Left lobe of liver (tissue), 2 donors: ENCODE measurements around the gene MT1M. TPM values are rescaled to one million over a fixed set of nuclear protein-coding genes. Genes with fewer than 3 reads are reported as not detected.

Experiments used
- ATAC-seq: fragments of 200-7000 bp; cut with Tn5 transposase; one replicate; pipeline ENCODE4 v1.9.1; 2020; ENCODE audit warnings: mild to moderate bottlenecking, moderate library complexity
- DNase-seq: peaks from one replicate; pipeline ENCODE4 v3.0.0-alpha.2; 2020; ENCODE audit warnings: low spot score
- total RNA-seq: library from RNA; stranded (reverse); gene quantifications from one replicate; pipeline ENCODE4 v1.2.1, GENCODE V29; 2021
- donor health status: DM: no; HTN: no; CAD: no; lungs with moderate emphysema.
- donor health status: DM: no; HTN: yes; CAD: no.

The MT1M gene
- total RNA-seq, 1 donor from 2014 or later, result 546 TPM

- DNase-seq (peak; percentile 74), ATAC-seq (peak; percentile 37)
These were observed 6.4 kb upstream of the MT1M start for GRCh38 chr16:56625943-56626654.

DNA sequence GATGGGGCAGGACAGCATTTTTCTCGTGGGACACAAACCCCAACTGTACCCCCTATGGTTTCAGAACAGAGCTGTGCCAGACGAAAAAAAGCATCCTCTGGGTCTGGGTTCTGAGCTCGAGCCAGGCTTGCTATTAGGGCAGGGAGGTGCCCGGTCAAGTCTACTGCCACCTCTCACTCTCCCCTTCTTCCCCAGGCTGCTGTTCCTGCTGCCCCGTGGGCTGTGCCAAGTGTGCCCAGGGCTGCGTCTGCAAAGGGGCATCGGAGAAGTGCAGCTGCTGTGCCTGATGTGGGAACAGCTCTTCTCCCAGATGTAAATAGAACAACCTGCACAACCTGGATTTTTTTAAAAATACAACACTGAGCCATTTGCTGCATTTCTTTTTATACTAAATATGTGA, 5.8 kb upstream of the MT1M start:
- DNase-seq (no peak), ATAC-seq (peak; percentile 3)

DNA sequence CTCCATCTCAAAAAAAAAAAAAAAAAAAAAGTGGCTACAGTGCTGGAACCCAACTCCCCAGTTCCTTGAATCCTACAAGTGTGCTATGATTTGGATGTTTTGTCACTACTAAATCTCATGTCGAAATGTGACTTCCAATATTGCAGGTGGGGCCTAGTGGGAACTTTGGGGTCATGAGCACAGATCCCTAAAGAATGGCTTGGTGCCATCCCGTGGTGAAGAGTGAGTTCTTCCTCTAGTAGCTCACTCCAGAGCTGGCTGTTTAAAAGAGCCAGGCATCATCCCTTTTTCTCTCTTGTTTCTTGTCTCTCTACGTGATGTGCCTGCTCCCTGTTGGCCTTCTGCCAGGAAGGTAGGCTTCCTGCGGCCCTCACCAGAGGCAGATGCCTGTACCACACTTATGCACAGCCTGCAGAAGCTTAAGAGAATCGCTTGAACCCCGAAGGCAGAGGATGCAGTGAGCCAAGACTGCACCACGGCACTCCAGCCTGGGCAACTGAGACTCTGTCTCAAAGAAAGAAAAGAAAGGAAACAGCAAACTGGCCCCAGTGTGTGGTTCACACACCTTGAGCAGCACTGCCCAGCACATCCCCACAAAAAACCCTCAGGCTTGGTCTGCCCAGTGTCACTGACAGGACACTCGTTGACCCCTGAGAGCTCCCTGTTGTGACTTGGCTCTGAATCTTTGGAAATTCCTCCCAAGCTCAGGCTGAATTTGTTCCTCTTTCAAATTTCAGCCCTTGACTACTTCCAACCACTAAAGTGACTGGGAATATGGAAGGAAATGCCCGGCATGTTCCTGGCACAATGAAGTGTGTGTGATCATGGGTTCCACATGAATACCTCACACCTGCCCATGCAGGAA, 3.7 kb upstream of the MT1M start:
- no peak for DNase-seq
- no peak for ATAC-seq

DNA sequence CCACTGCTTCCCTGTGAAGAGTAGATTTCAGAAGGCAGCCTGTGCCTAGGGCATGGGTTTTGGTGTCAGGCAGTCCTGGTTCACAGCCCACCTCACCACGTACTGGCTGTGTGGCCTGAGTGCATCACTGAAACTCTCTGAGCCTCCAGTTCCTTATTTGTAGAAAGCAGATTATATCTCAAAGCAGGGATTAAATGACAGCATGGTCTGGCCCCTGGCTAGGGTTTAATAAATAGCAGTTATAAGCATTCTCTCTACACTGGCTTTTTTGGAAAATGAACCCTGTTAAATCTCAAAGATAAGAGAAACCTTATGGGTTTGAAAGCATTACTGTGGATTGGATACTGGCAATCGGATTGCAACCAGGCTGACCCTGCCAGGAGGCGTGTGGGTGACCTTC, 2.9 kb upstream of the MT1M start:
- ATAC-seq (no peak), DNase-seq (no peak)

DNA sequence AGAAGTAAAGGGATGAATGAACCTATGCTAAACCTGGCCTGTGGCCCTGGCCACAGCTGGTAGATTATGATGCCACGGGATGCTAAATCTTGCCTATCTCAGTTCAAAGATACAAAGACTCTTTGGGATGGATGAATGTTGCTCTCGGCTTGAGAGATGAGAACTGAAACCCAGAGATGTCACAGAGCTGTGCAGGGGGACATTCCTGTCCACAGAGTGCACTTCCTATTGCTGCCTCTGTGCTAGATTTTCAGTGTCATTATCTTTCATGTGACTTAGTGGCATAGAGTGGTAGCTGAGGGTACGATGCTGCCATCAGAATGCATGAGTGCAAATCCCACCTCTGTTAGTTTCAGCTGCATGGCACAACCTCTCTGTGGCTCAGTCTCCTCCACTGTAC, 2.3 kb upstream of the MT1M start:
- no peak for ATAC-seq
- no peak for DNase-seq

DNA sequence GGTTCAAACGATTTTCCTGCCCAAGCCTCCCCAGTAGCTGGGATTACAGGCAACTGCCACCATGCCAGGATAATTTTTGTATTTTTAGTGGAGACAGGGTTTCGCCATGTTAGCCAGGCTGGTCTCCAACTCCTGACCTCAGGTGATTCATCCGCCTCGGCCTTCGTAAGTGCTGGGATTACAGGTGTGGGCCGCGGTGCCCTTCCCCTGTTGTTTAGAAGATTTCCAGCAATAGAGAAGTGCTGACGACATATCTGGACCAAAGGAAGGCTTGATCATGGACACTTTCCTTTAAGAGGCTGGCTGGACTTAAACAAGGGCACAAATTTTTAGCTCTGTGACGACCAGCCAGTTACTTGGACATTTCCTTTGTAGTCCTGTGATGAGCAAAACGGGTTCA, 1.3 kb upstream of the MT1M start:
- no peak for ATAC-seq

DNA sequence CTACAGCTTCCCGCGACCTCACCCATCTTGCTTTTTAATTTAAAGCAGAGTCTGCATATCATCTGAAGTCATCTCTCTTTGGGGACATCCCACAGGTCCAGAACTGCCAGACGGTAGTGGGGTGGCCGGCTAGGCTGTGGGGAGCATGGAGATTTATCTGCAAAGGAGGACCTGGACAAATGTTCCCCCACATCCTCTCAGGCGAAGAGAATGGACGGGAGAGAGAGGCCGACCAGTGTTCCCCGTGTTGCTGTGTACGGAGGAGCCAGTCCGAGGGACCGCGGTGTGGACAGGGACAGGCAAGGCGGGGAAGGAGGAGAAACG, 665 bp upstream of the MT1M start:
- DNase-seq (no peak), ATAC-seq (no peak)

More for the DNA sequence above, 1.3 kb upstream of the MT1M start:
- no peak for DNase-seq

DNA sequence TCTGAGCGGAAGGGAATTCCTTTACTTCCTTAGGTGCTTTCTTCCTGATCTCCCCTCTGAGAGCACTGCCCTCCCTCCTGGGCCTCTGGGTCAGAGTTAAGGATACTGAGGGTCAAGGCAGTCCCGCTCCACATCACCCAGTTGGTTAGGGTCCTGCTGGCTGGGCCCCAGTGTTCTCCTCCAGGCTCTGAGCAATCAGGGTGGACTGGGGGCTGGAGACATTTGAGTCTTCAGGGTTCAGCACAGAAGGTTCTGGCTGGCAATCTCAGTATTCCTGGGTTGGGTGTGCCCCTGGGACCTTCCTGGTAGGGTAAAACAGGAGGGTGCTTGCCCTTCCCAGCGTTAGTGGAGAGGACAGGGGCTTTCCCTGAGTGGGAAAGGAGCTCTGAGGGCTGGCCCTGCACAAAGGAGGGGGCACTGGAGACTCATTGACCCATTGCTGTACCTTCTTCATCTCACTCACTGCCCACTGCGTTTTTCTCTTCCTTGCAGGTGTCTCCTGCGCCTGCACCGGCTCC, 448 bp downstream of the MT1M start:
- ATAC-seq, result peak; percentile 1
- no peak for DNase-seq

DNA sequence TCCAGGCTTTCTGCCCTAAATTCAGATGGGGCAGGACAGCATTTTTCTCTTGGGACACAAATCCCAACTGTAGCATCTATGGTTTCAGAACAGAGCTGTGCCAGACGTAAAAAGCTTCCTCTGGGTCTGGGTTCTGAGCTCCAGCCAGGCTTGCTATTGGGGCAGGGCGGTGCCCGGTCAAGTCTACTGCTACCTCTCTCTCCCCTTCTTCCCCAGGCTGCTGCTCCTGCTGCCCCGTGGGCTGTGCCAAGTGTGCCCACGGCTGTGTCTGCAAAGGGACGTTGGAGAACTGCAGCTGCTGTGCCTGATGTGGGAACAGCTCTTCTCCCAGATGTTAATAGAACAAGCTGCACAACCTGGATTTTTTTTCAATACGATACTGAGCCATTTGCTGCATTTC, 1.1 kb downstream of the MT1M start:
- DNase-seq (no peak), ATAC-seq (no peak)

DNA sequence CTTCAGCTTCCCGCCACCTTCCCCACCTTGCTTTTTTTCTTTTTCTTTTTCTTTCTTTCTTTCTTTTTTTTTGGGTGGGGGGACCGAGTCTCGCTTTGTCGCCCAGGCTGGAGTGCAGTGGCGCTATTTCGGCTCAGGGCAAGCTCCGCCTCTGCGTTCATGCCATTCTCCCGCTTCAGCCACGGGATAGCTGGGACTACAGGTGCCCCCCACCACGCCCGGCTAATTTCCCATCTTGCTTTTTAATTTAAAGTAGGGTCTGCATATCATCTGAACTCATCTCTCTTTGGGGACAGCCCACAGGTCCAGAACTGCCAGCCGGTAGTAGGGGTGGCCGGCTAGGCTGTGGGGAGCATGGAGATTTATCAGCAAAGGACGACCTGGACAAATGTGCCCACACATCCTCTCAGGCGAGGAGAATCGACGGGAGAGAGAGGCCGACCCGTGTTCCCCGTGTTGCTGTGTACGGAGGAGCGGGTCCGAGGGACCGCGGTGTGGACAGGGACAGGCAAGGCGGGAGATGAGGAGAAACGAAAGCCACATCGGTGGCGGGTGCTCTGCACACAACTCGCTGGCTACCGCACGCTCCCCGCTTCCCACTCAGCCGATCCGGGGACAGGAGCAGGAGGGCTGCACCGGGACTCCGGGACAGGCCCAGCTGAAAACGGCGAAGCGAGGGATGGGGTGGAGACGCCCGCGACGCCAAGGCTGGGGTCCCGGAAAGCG, 2.4 kb downstream of the MT1M start:
- DNase-seq (no peak), ATAC-seq (no peak)

- DNase-seq, result no peak
- ATAC-seq, result no peak
These were observed 3.0 kb downstream of the MT1M start for GRCh38 chr16:56635441-56635967.

DNA sequence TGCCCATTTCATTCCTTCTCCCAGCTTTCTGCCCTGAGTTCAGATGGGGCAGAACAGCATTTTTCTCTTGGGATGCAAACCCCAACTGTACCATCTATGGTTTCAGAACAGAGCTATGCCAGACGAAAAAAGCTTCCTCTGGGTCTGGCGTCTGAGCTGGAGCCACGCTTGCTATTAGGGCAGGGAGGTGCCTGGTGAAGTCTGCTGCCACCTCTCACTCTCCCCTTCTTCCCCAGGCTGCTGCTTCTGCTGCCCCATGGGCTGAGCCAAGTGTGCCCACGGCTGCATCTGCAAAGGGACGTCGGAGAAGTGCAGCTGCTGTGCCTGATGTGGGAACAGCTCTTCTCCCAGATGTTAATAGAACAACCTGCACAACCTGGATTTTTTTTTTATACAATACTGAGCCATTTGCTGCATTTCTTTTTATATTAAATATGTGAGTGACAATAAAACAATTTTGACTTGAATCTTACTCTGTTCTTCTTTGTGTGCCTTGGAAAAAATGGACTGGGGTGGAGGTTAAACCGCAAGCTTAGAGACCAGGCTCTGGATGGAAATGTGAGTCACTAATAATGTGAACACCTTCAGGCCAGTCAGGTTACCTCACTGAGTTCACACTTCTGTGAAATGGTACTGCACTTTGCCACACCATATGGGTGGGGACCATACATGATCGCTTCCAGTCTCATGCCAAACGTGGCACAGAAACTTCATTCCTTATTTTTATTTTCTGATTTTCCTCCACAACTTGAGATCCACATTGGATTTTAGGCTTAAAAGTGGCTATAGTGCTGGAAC, 4.4 kb downstream of the MT1M start:
- DNase-seq, result no peak
- no peak for ATAC-seq

DNA sequence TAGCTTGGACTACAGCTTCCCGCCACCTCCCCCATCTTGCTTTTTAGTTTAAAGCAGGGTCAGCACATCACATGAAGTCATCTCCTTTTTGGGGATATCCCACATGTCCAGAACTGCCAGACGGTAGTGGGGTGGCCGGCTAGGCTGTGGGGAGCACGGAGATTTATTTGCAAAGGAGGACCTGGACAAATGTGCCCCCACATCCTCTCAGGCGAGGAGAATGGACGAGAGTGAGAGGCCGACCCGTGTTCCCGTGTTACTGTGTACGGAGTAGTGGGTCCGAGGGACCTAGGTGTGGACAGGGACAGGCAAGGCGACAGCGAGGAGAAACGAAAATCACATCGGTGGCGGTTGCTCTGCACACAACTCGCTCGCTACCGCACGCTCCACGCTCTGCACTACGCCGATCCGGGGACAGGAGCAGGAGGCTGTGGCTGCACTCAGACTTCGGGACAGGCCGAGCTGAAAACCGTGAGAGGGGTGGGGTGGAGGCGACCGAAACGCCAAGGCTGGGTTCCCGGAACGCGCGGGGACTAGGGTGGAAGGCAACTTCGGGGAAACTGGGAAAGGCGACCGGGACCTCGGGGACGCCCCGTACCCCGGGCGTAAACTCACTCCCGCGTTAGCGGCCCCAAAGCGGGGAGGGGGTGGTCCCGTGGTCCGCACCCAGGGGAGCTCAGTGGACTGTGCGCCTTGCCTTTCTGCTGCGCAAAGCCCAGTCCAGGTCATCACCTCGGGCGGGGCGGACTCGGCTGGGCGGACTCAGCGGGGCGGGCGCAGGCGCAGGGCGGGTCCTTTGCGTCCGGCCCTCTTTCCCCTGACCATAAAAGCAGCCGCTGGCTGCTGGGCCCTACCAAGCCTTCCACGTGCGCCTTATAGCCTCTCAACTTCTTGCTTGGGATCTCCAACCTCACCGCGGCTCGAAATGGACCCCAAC, 5.6 kb downstream of the MT1M start, which contains the start of gene MT1A:
Gene MT1A (plus strand): TSS at position 853 of the 937 bp plus-strand sequence. CDS start 73 bp downstream, at position 926.
- DNase-seq, result peak; percentile 96
- ATAC-seq, result peak; percentile 81

GRCh38 chr16:56639045-56639444, 6.6 kb downstream of the MT1M start:
- DNase-seq, result no peak
- peak; percentile 38 for ATAC-seq

DNA sequence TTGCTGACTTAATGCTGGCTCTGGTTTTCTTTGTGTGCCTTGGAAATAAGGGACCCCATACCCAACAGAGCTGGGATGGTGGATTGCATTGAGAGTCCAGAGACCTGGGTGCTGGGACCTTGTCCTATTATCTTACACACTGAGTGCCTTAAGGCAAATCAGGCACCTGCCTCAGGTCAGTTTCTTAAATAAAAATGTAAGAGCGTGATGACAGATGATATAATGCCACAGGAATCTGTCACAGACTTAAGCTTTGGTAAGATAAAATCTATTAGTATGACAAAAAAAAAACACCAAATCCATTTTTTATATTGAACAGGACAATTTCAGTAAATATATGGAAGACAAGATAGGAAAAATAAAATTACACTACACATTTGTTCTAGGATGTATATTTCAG, 7.6 kb downstream of the MT1M start:
- ATAC-seq, result no peak
- DNase-seq, result no peak

GRCh38 chr16:56641166-56641565, 8.7 kb downstream of the MT1M start:
- ATAC-seq, result no peak
- no peak for DNase-seq

DNA sequence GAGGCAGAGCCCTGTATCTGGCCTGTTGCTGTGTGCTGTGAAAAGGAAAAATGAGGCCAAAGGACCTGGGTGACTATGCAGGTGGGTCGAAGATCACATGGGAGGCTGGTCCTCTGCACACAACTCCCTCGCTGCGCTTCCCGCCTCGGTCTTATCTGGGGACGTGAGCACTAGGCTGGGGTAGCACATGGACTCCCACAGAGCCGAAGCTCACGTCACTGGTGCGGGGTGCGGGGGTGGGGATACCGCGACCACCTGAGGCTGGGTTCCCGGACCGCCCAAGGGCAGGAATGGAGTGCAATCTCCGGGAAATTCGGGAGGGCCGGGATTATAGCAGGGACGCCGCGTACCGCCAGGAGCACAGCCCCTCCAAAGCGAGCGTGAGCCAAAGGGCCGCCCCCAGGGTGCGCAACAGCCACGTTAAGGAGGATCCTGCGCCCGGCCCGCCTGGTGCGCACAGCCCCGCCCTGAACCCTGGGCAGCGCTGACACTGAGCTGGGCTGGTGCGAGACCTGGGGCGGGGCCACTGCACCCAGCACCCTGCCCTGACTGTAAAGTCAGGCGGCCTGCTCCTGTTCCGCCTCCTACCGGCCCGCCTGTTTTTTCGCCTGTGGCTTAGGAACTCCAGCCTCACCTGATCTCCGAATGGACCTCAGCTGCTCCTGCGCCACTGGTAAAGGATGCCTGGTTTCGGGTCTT, 10.8 kb downstream of the MT1M start:
- peak; percentile 76 for ATAC-seq
- peak; percentile 95 for DNase-seq

DNA sequence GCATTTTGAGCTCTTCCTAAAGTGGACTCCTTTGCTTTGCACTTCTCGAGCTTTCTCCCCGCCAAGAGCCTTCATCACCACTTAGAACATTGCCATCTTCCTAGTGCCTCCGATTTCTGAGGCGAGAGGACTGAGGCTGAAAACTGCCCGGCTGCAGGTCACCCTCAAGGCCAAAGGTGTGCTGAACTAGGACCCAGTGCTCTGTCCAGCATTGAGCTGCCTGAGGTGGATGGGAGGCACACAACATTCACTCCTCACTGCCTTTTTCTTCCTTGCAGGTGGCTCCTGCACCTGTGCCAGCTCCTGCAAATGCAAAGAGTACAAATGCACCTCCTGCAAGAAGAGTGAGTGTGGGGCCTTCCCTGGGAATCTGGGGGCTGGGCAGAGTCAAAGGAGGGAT, 11.4 kb downstream of the MT1M start:
- ATAC-seq (no peak), DNase-seq (no peak)

DNA sequence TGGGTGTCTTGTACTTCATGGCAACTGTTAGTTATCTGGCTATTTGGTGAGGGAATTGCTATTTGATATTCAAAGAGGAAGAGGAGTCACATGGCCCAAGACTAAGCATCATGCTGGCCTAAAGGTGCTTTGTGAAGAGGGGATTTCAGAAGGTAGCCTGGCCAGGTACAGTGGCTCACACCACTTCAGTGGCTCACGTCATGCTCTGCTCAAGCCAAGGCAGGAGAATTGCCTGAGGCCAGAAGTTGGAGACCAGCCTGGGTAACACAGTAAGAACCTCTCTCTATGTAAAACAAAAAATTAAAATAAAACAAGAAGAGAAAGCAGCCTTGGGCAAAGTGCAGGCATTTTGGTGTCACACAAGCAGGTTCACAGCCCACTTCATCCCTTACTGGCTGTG, 12.9 kb downstream of the MT1M start:
- DNase-seq (no peak), ATAC-seq (no peak)
